Stimulated activated naive CD8-positive, alpha-beta T cell treated with anti-CD3 and anti-CD28 coated beads, Interleukin-15, Interleukin-2, amounts not matched to agents 100 ng/mL and 50 ng/mL, for 24 hours (primary cell): Measurements from ENCODE around the gene C11orf24.

ENCODE experiments used
- H3K27ac Mint-ChIP-seq: one replicate; pipeline ENCODE4 v1.8.0; 2021; ENCODE audit warnings: mild to moderate bottlenecking, mixed read lengths
- H3K27me3 Mint-ChIP-seq: one replicate; pipeline ENCODE4 v1.8.0; 2021; ENCODE audit warnings: mixed read lengths
- H3K36me3 Mint-ChIP-seq: one replicate; pipeline ENCODE4 v1.8.0; 2021; ENCODE audit warnings: low read depth, mixed read lengths
- H3K4me1 Mint-ChIP-seq: one replicate; pipeline ENCODE4 v1.8.0; 2021; ENCODE audit warnings: low read depth, mixed read lengths
- H3K4me3 Mint-ChIP-seq: one replicate; pipeline ENCODE4 v1.8.0; 2021; ENCODE audit warnings: mild to moderate bottlenecking, mixed read lengths
- H3K9me3 Mint-ChIP-seq: one replicate; pipeline ENCODE4 v1.8.0; 2021; ENCODE audit warnings: mixed read lengths

Gene C11orf24

DNA sequence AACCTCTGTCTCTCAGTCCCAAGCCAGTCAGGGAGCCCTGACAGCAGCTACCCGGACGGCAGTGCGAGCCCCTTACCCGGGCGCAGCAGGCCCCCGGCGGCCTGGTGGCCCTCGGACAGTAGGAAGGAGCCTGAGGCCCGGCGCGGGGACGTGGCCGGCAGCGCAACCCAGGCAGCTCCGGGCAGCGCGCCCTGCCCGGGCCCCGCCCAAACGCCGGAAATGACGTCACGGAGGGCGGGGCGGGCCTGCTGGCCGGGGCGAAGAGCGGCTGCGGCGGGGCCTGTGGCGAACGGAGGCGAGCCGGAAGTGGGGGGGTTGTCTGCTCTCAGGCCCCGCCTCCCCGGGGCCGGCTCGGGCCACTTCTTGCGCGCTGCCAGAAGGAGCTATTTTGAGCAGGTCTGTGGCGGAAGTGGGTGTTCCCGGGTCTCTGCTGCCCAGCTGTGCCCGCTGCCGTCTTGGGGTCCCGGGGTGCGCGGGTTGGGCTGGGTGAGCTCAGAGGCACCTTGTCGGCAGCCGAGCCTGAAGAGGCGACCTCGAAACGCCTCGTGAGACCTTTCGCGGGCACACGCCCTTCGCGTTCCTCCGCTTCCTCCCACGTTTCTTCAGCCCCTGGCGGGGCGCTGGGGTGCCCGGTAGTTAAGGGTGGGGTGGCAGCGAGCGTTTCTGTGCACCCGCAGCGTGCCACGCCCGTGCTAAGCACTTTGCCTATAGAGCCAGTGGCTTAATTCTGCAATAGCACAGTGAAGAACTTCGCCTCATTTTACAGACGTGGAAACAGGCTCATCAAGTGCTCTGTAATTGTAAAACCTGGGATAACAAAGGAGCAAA lies at the start of gene C11orf24:
Gene C11orf24 (minus strand): TSS at position 193 of the 828 bp plus-strand sequence. CDS start 8,206 bp downstream, outside the sequence.
- no peaks in the 10 kb centered on the region for H3K27me3 Mint-ChIP-seq
- H3K4me1 Mint-ChIP-seq = peaks cover 59% of the 10 kb centered on the region
- H3K9me3 Mint-ChIP-seq = no peaks in the 10 kb centered on the region
- peak within 1 kb of the TSS; percentile 97 for H3K27ac Mint-ChIP-seq
- peak within 1 kb of the TSS; percentile 93 for H3K4me3 Mint-ChIP-seq
- peaks cover 28% of the 10 kb centered on the region for H3K36me3 Mint-ChIP-seq

DNA sequence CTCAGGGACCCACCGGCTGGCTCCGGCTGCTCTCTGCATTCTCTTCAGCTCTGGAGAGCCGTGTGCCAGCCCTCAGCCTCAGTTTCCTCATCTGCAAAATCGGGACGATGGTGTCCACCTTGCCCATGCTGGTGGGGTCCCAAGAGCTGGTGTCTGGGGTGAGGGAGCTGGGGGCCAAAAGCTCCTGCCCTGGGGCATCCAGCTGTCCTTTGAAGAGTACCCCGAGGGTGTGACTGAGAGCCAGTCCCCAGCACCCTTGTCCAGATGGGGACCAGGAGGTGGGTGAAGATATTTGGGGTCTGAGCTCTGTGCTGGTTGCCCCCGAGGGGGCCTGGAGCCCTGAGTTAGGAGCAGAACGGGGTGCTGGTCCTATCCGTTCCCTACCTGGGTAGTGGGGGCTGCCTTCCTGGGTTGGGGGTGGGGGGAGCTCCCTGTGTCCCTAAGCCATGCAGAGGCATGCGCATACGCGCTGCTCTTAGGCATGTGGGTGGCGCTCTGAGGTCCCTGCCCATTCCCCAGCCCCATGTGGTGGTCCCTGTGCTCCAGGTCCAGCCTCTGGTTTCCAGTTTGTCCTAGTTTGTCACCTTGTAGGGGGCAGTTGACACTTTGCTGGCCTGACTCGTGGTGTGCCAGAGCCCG lies 45.5 kb upstream of the C11orf24 start:
- Mint-ChIP-seq H3K4me1 (peaks cover 17% of the 10 kb centered on the region), H3K9me3 (no peaks in the 10 kb centered on the region), H3K27ac (no peak overlapping the region), H3K27me3 (peaks cover 12% of the 10 kb centered on the region), H3K36me3 (peaks cover 6% of the 10 kb centered on the region), H3K4me3 (no peak overlapping the region)

- Mint-ChIP-seq H3K27me3 (peaks cover 15% of the 10 kb centered on the region), H3K4me1 (peaks cover 21% of the 10 kb centered on the region), H3K36me3 (no peaks in the 10 kb centered on the region), H3K27ac (no peak overlapping the region), H3K9me3 (no peaks in the 10 kb centered on the region), H3K4me3 (no peak overlapping the region)
Observed at GRCh38 chr11:68315171-68315920, 43.6 kb upstream of the C11orf24 start.

- no peaks in the 10 kb centered on the region for H3K9me3 Mint-ChIP-seq
- peaks cover 21% of the 10 kb centered on the region for H3K4me1 Mint-ChIP-seq
- no peak overlapping the region for H3K27ac Mint-ChIP-seq
- peaks cover 15% of the 10 kb centered on the region for H3K27me3 Mint-ChIP-seq
- H3K4me3 Mint-ChIP-seq = peak overlapping the region; percentile 91
- no peaks in the 10 kb centered on the region for H3K36me3 Mint-ChIP-seq
Observed at GRCh38 chr11:68314203-68315170, 42.7 kb upstream of the C11orf24 start.

GRCh38 chr11:68313574-68314202 lies 41.9 kb upstream of the C11orf24 start:
- no peaks in the 10 kb centered on the region for H3K9me3 Mint-ChIP-seq
- H3K27ac Mint-ChIP-seq = peak overlapping the region; percentile 86
- H3K4me1 Mint-ChIP-seq = peaks cover 21% of the 10 kb centered on the region
- peak overlapping the region; percentile 91 for H3K4me3 Mint-ChIP-seq
- no peaks in the 10 kb centered on the region for H3K36me3 Mint-ChIP-seq
- peaks cover 15% of the 10 kb centered on the region for H3K27me3 Mint-ChIP-seq

- no peaks in the 10 kb centered on the region for H3K36me3 Mint-ChIP-seq
- H3K27ac Mint-ChIP-seq = peak overlapping the region; percentile 86
- H3K4me3 Mint-ChIP-seq = peak overlapping the region; percentile 91
- peaks cover 21% of the 10 kb centered on the region for H3K4me1 Mint-ChIP-seq
- no peaks in the 10 kb centered on the region for H3K9me3 Mint-ChIP-seq
- peaks cover 15% of the 10 kb centered on the region for H3K27me3 Mint-ChIP-seq
Observed at GRCh38 chr11:68312780-68313573, 41.2 kb upstream of the C11orf24 start.

- Mint-ChIP-seq H3K27ac (peak within 1 kb of the TSS; percentile 86), H3K9me3 (no peaks in the 10 kb centered on the region), H3K4me3 (peak within 1 kb of the TSS; percentile 91), H3K4me1 (peaks cover 21% of the 10 kb centered on the region), H3K36me3 (no peaks in the 10 kb centered on the region), H3K27me3 (peaks cover 15% of the 10 kb centered on the region)
Observed at GRCh38 chr11:68312117-68312779, 40.5 kb upstream of the C11orf24 start, which contains the start of gene LRP5. Gene LRP5, plus strand, starts transcription at chr11:68312591. Its CDS starts 124 bp downstream, at chr11:68312715.

GRCh38 chr11:68311160-68312116 lies 39.7 kb upstream of the C11orf24 start:
- peak overlapping the region; percentile 72 for H3K4me3 Mint-ChIP-seq

GRCh38 chr11:68309621-68310185 lies 37.9 kb upstream of the C11orf24 start:
- H3K36me3 Mint-ChIP-seq = no peaks in the 10 kb centered on the region
- H3K4me1 Mint-ChIP-seq = peaks cover 19% of the 10 kb centered on the region
- H3K4me3 Mint-ChIP-seq = no peak overlapping the region
- no peak overlapping the region for H3K27ac Mint-ChIP-seq
- H3K27me3 Mint-ChIP-seq = peaks cover 12% of the 10 kb centered on the region
- no peaks in the 10 kb centered on the region for H3K9me3 Mint-ChIP-seq

More at GRCh38 chr11:68311160-68312116, 39.7 kb upstream of the C11orf24 start:
- H3K27ac Mint-ChIP-seq = peak overlapping the region; percentile 55
- peaks cover 15% of the 10 kb centered on the region for H3K27me3 Mint-ChIP-seq
- peaks cover 21% of the 10 kb centered on the region for H3K4me1 Mint-ChIP-seq
- H3K9me3 Mint-ChIP-seq = no peaks in the 10 kb centered on the region
- no peaks in the 10 kb centered on the region for H3K36me3 Mint-ChIP-seq

DNA sequence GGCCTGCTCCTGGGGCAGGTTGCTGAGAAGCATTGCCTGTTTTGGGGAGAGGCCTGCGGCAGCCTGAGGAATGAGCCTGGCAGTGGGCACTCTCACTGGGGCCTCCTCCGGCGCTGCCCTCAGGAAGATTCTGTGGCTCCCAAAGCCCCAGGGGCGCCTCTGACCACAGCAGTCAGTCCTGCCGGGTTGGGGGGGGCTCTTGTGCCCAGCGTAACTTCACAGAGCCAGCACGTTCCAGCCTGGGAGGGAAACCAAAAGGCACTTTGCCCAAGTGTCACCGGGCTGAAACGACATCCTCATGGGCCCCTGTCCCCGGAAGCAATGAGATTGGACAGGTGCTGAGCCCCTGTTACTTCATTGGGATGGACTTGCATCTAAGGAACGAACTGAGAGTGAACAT lies 36.3 kb upstream of the C11orf24 start:
- peaks cover 4% of the 10 kb centered on the region for H3K27me3 Mint-ChIP-seq
- H3K27ac Mint-ChIP-seq = no peak overlapping the region
- H3K4me3 Mint-ChIP-seq = no peak overlapping the region
- H3K9me3 Mint-ChIP-seq = no peaks in the 10 kb centered on the region
- peaks cover 4% of the 10 kb centered on the region for H3K4me1 Mint-ChIP-seq
- H3K36me3 Mint-ChIP-seq = no peaks in the 10 kb centered on the region

GRCh38 chr11:68306636-68307035 lies 34.9 kb upstream of the C11orf24 start:
- Mint-ChIP-seq H3K27me3 (peaks cover 4% of the 10 kb centered on the region), H3K9me3 (no peaks in the 10 kb centered on the region), H3K4me1 (peaks cover 4% of the 10 kb centered on the region), H3K36me3 (no peaks in the 10 kb centered on the region), H3K4me3 (no peak overlapping the region), H3K27ac (no peak overlapping the region)
